ENCODE measurements around the gene RHO.
A peak's percentile ranks its signal among the peaks of the same experiment; 100 is the strongest.
"Not testable (repeated sequence)": the region's sequence is repeated elsewhere in the genome, so short reads cannot be mapped to it uniquely, and the experiment has no call there.

RHO gene

GRCh38 chr3:129528589-129529100, at the start of gene RHO:
TSS of gene RHO (plus strand) at chr3:129528639. CDS start at chr3:129528734, 95 bp downstream.
- DNase-seq (no peak), ATAC-seq (no peak)

- not testable (repeated sequence) for DNase-seq, ATAC-seq
Observed at GRCh38 chr3:129481225-129481765, 47.1 kb upstream of the RHO start.

- DNase-seq = no peak
- peak; percentile 25 for ATAC-seq
Observed at GRCh38 chr3:129481766-129482332, 46.6 kb upstream of the RHO start.

- ATAC-seq = no peak
- DNase-seq = no peak
Observed at GRCh38 chr3:129482721-129483120, 45.7 kb upstream of the RHO start.

- no peak for ATAC-seq
- DNase-seq = no peak
Observed at GRCh38 chr3:129483870-129484269, 44.6 kb upstream of the RHO start.

GRCh38 chr3:129485146-129485545, 43.3 kb upstream of the RHO start:
- ATAC-seq = not testable (repeated sequence)

GRCh38 chr3:129485721-129486663, 42.4 kb upstream of the RHO start:
- DNase-seq = no peak
- no peak for ATAC-seq

More at GRCh38 chr3:129485146-129485545, 43.3 kb upstream of the RHO start:
- DNase-seq = not testable (repeated sequence)

GRCh38 chr3:129486664-129487035, 41.8 kb upstream of the RHO start:
- ATAC-seq (no peak), DNase-seq (no peak)

- no peak for DNase-seq
- ATAC-seq = no peak
Observed at GRCh38 chr3:129487183-129487867, 41.1 kb upstream of the RHO start.

- not testable (repeated sequence) for ATAC-seq, DNase-seq
Observed at GRCh38 chr3:129487868-129488335, 40.5 kb upstream of the RHO start.

- ATAC-seq, DNase-seq: not testable (repeated sequence)
Observed at GRCh38 chr3:129489258-129489657, 39.2 kb upstream of the RHO start.

GRCh38 chr3:129490273-129490675, 38.2 kb upstream of the RHO start:
- peak; percentile 82 for ATAC-seq
- DNase-seq = peak; percentile 58

- not testable (repeated sequence) for ATAC-seq, DNase-seq
Observed at GRCh38 chr3:129491077-129491476, 37.4 kb upstream of the RHO start.

GRCh38 chr3:129491794-129492193, 36.6 kb upstream of the RHO start:
- ATAC-seq (no peak), DNase-seq (no peak)

GRCh38 chr3:129492691-129493090, 35.7 kb upstream of the RHO start:
- DNase-seq (no peak), ATAC-seq (no peak)

- DNase-seq (no peak), ATAC-seq (no peak)
Observed at GRCh38 chr3:129493206-129493605, 35.2 kb upstream of the RHO start.

GRCh38 chr3:129494499-129494898, 33.9 kb upstream of the RHO start:
- not testable (repeated sequence) for DNase-seq, ATAC-seq

GRCh38 chr3:129495006-129495639, 33.3 kb upstream of the RHO start:
- not testable (repeated sequence) for ATAC-seq, DNase-seq

- not testable (repeated sequence) for DNase-seq, ATAC-seq
Observed at GRCh38 chr3:129497876-129498275, 30.6 kb upstream of the RHO start.

GRCh38 chr3:129498603-129499488, 29.6 kb upstream of the RHO start:
- DNase-seq, ATAC-seq: not testable (repeated sequence)
